ENCODE results near the gene NBL1.

- TF ChIP-seq CTCF (conservative IDR thresholded peaks at IDR 0.05; ENCODE audit: low read depth in 2 of 2): no peak
- no peak for TF ChIP-seq EZH2phosphoT487 (IDR thresholded peaks at IDR 0.05; ENCODE audit: unreplicated experiment)
- no peak for TF ChIP-seq STAT1 (IDR thresholded peaks at IDR 0.05; ENCODE audit: unreplicated experiment)
- no peak for TF ChIP-seq POLR2AphosphoS5 (IDR thresholded peaks at IDR 0.05; ENCODE audit: low read depth)
- TF ChIP-seq ETS1 (IDR thresholded peaks at IDR 0.05): no peak
- no peak for TF ChIP-seq REST (IDR thresholded peaks at IDR 0.05; ENCODE audit: unreplicated experiment)
- TF ChIP-seq CREB1 (CRISPR knock-in tag; IDR thresholded peaks at IDR 0.05; ENCODE audit: low read depth): no peak
- TF ChIP-seq EZH2 (IDR thresholded peaks at IDR 0.05; ENCODE audit: low read depth, unreplicated experiment): no peak
- TF ChIP-seq ZNF331 (CRISPR knock-in tag; IDR thresholded peaks at IDR 0.05; ENCODE audit: low read depth): no peak
These were observed 31.6 kb upstream of the NBL1 start for GRCh38 chr1:19612530-19612929.

All from GM23338 (cell line).